Fibroblast of peridontal ligament (primary cell): ENCODE measurements around the gene PROM1.

ENCODE experiments used
- DNase-seq: peaks from one replicate; pipeline ENCODE4 v3.0.0-alpha.2; 2010; ENCODE audit errors: extremely low read depth

The PROM1 gene

GRCh38 chr4:15944895-15945294 is 138.9 kb downstream of the PROM1 start:
- no peak for DNase-seq

DNA sequence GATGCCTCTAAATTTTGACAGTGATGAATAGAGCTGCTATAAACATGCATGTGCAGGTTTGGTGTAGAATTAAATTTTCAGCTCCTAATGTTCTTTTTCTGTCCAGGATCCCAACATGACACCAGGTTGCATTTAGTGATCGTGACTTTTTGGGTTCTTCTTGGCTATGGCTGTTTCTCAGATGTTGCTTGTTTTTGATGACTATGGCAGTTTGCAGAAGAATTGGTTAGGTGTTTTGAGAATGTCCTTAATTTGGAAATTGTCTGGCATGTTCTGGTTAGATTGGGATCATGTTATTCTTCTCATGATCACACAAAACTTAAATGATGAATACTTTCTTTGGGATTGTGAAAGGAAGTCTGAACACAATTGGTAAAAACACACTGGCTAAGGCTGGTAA is 141.5 kb downstream of the PROM1 start:
- no peak for DNase-seq

GRCh38 chr4:15938640-15939039 is 145.2 kb downstream of the PROM1 start, which contains the start of gene FGFBP1:
FGFBP1 (minus strand) TSS chr4:15938740; CDS start chr4:15936632, 2,108 bp downstream.
- DNase-seq: no peak

- DNase-seq: no peak
Measured at GRCh38 chr4:15938182-15938581, 145.6 kb downstream of the PROM1 start.

DNA sequence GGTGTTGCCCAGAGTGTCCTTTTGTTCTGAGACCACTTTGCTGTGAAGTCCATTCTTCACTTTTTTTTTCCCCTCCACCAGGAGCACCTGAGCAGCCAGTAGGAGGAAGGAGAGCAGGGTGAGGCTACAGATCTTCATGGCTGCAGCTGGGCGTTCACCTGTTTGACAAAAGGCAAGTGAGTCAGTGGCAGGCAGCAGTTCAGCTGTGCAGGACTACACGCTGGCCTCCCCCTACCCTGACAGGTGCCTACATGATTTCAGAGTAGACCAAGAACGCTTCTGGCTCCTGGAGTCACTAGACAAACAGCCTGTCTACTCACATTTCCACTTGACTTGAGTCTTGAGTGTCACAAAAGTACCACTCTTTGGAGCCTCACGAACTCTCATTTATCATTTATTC is 147.3 kb downstream of the PROM1 start:
- no peak for DNase-seq

- no peak for DNase-seq
Measured at GRCh38 chr4:15935504-15936402, 148.1 kb downstream of the PROM1 start.

- DNase-seq: no peak
Measured at GRCh38 chr4:15934259-15934658, 149.6 kb downstream of the PROM1 start.

GRCh38 chr4:15931451-15932210 is 152.2 kb downstream of the PROM1 start:
- no peak for DNase-seq

DNA sequence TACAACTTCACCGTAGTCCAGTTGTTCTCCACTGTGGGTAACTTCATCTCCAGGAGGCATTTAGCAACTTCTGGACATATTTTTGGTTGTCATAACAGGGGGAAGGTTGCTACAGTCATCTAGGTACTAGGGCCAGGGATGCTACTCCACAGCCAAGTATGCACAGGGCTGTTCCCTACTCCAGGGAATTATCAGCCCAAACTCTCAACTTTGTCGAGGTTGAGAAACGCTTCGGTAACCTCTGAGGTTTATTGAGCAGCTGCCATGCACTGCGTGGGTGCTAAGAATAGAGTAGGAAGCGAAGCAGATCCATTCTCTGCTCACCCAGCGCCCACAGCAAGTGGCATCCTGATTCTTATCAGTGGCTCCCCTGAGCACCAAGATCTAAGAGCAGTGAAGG is 153.5 kb downstream of the PROM1 start:
- DNase-seq: no peak

GRCh38 chr4:15929540-15929939 is 154.3 kb downstream of the PROM1 start:
- DNase-seq: no peak

DNA sequence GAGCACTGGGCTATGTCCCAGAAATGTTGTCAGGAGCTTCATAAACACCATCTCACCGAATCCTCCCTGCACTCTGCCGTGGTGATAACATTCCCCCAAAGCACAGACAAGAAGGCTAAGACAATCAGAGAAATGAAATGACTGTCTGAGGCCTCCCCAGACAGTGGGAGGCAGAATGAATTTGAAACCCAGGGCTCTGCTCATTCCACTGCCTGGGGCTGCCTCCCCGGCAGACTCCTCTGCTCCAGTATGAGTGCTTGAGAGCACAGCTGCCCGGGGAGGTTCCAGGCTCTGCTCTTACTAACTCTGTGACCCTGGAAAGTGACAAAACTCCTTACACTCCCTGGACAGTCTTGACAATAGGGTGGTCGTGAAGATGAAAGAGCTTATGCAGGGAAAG is 154.9 kb downstream of the PROM1 start:
- no peak for DNase-seq

- no peak for DNase-seq
Measured at GRCh38 chr4:15926486-15926885, 157.3 kb downstream of the PROM1 start.

- DNase-seq: no peak
Measured at GRCh38 chr4:15925830-15926229, 158.0 kb downstream of the PROM1 start.

DNA sequence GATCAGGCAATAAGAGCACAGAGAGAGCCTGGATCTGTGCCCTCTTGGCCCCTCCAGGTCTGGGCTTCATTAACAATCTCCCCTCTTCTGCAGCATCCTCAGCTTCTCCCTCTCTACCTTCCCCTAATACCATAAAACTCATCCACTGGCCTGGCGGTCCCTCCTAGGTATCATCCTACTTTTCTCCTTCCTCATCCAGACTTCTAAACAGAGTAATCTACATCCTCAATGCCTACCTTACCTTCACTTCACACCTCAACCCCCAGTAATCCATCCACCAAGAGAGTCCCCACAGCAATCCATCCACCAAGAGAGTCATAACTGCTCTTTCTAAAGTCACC is 162.3 kb downstream of the PROM1 start:
- DNase-seq: no peak

GRCh38 chr4:15920723-15921591 is 162.9 kb downstream of the PROM1 start:
- DNase-seq: peak; percentile 98

- DNase-seq: no peak
Measured at GRCh38 chr4:15918484-15919129, 165.2 kb downstream of the PROM1 start.
